CD4-positive, alpha-beta T cell (primary cell): ENCODE measurements around the gene G3BP1. TPM values are rescaled to one million over a fixed set of nuclear protein-coding genes. Genes with fewer than 3 reads are reported as not detected.

Source experiments
- ATAC-seq: fragments of 200-7000 bp; cut with Tn5 transposase; one replicate; pipeline ENCODE4 v1.10.0; 2022; ENCODE audit warnings: mild to moderate bottlenecking; ENCODE audit not compliant: poor library complexity
- CTCF ChIA-PET: fragments of 350-600 bp; sonication (Branson Sonifier 250); formaldehyde crosslinking; loops from one replicate; lab custom pipeline; 2021; ENCODE audit warnings: antibody characterized with exemption, inconsistent platforms; lab: Charles Lee
- POLR2A ChIA-PET: fragments of 350-600 bp; sonication (Branson Sonifier 250); formaldehyde crosslinking; loops from one replicate; lab custom pipeline; 2021; ENCODE audit warnings: antibody characterized with exemption, inconsistent platforms; lab: Charles Lee
- DNase-seq, 14 experiments: peaks; one replicate each; pipeline ENCODE4 v3.0.0-alpha.2; 2013 to 2020; ENCODE audit warnings: mixed read lengths in 2 of 14
- H3K27ac ChIP-seq, 2 donors: one replicate each; pipeline versions ENCODE4 v1.5.1 to v1.7.0; 2013; ENCODE audit warnings: low read length in 2 of 2, low read depth in 1 of 2, mild to moderate bottlenecking in 1 of 2
- H3K27me3 ChIP-seq, 2 experiments: 1 replicate in 1 of 2; 2 replicates in 1 of 2; pipeline versions ENCODE4 v1.6.1 to v1.7.0; 2013; ENCODE audit warnings: low read length in 2 of 2, control low read depth in 1 of 2, mild to moderate bottlenecking in 1 of 2, moderate library complexity in 1 of 2; ENCODE audit not compliant: insufficient read depth in 2 of 2, control insufficient read depth in 1 of 2
- H3K36me3 ChIP-seq: one replicate; pipeline ENCODE4 v1.6.1; 2013; ENCODE audit warnings: low read length, control low read depth; ENCODE audit not compliant: insufficient read depth
- H3K4me1 ChIP-seq: one replicate; pipeline ENCODE4 v1.6.1; 2013; ENCODE audit warnings: low read length, control low read depth; ENCODE audit not compliant: insufficient read depth
- H3K4me3 ChIP-seq: one replicate; pipeline ENCODE4 v1.5.1; 2013; ENCODE audit warnings: mild to moderate bottlenecking, low read length, moderate library complexity
- H3K9me3 ChIP-seq, 2 experiments: 1 replicate in 1 of 2; 2 replicates in 1 of 2; pipeline versions ENCODE4 v1.6.1 to v1.7.0; 2013; ENCODE audit warnings: low read length in 2 of 2, mild to moderate bottlenecking in 2 of 2, control low read depth in 1 of 2, moderate library complexity in 1 of 2; ENCODE audit not compliant: control insufficient read depth in 1 of 2, insufficient read depth in 1 of 2
- H3K27ac Mint-ChIP-seq: one replicate; pipeline ENCODE4 v1.8.0; 2020; ENCODE audit warnings: mixed read lengths
- H3K27me3 Mint-ChIP-seq: one replicate; pipeline ENCODE4 v1.8.0; 2021; ENCODE audit warnings: mixed read lengths
- H3K36me3 Mint-ChIP-seq: one replicate; pipeline ENCODE4 v1.8.0; 2021; ENCODE audit warnings: low read depth, mixed read lengths
- H3K4me1 Mint-ChIP-seq: one replicate; pipeline ENCODE4 v1.8.0; 2021; ENCODE audit warnings: low read depth, mixed read lengths
- H3K4me3 Mint-ChIP-seq: one replicate; pipeline ENCODE4 v1.8.0; 2020; ENCODE audit warnings: mild to moderate bottlenecking, mixed read lengths
- H3K9me3 Mint-ChIP-seq: one replicate; pipeline ENCODE4 v1.8.0; 2020; ENCODE audit warnings: mixed read lengths
- intact Hi-C, 2 experiments: fragments of 100-400 bp; cut with DNase I in 1 of 2; cut with micrococcal nuclease in 1 of 2; formaldehyde crosslinking; loops; one replicate each; pipeline versions ENCODE4 v1.15.1 to v1.9.0; 2023 to 2025; cut with DNase I, micrococcal nuclease
- total RNA-seq, 174 experiments: library from RNA in 2 of 174; stranded (reverse) in 2 of 174; gene quantifications; one replicate each; pipeline ENCODE4 v1.2.3 and lab custom pipeline; 2021 to 2026
- TF ChIP-seq, protein P1 (sequence below): fragments of 200-600 bp; IDR thresholded peaks from one replicate; pipeline ENCODE4 v1.8.0; 2022; ENCODE audit warnings: antibody characterized with exemption, mild to moderate bottlenecking

Gene G3BP1
- total RNA-seq, 2 experiments from 2014 or later: 82.3 to 83.9 TPM

GRCh38 chr5:151808451-151809169 lies 36.9 kb downstream of the G3BP1 start:
- ChIA-PET POLR2A (interaction anchor here (1.6 kb wide), 1 partner anchor 37 kb away, joined by 4 read pairs; the partner anchor contains the start of gene G3BP1), CTCF (no interaction called here)
- Histone ChIP-seq H3K27me3 (no peaks in the 10 kb centered on the region), H3K36me3 (peaks cover 87% of the 10 kb centered on the region), H3K4me3 (no peak overlapping the region), H3K4me1 (no peaks in the 10 kb centered on the region), H3K27ac (no peak overlapping the region), H3K9me3 (no peaks in the 10 kb centered on the region)
- no peak for ATAC-seq
- H3K4me3 Mint-ChIP-seq: no peak overlapping the region
- H3K27ac Mint-ChIP-seq: peak overlapping the region; percentile 10
- intact Hi-C loops: no loop called here
- H3K36me3 Mint-ChIP-seq: peaks cover 100% of the 10 kb centered on the region
- no peaks in the 10 kb centered on the region for H3K9me3 Mint-ChIP-seq
- H3K27me3 Mint-ChIP-seq: no peaks in the 10 kb centered on the region
- no peak for DNase-seq
- TF ChIP-seq, protein P1, sequence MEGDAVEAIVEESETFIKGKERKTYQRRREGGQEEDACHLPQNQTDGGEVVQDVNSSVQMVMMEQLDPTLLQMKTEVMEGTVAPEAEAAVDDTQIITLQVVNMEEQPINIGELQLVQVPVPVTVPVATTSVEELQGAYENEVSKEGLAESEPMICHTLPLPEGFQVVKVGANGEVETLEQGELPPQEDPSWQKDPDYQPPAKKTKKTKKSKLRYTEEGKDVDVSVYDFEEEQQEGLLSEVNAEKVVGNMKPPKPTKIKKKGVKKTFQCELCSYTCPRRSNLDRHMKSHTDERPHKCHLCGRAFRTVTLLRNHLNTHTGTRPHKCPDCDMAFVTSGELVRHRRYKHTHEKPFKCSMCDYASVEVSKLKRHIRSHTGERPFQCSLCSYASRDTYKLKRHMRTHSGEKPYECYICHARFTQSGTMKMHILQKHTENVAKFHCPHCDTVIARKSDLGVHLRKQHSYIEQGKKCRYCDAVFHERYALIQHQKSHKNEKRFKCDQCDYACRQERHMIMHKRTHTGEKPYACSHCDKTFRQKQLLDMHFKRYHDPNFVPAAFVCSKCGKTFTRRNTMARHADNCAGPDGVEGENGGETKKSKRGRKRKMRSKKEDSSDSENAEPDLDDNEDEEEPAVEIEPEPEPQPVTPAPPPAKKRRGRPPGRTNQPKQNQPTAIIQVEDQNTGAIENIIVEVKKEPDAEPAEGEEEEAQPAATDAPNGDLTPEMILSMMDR: no peak
- H3K4me1 Mint-ChIP-seq: peaks cover 15% of the 10 kb centered on the region

DNA sequence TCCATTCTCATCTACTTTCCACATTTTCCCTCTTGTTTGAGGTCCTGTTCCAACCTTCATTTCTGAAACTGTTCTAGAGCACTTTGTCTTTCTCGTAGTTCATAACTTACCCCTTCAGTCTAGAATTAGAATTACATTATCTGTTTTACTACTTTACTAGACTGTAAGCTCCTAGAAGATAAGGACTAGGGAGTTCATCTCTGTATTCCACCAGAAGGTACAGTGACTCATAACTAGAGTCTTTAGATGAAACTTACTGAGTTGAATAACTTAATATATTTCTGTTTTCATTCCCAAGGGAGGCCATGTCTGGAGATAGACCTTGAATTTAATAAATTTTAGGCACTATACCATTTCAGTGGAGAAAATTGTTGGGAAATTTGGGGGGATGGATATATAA lies 38.7 kb downstream of the G3BP1 start:
- TF ChIP-seq, protein P1: no peak
- intact Hi-C loops: no loop called here
- H3K27ac ChIP-seq: no peak overlapping the region
- H3K9me3 Mint-ChIP-seq: no peaks in the 10 kb centered on the region
- no peaks in the 10 kb centered on the region for H3K27me3 Mint-ChIP-seq
- ChIA-PET CTCF (no interaction called here), POLR2A (interaction anchor here (1.6 kb wide), 1 partner anchor 39 kb away, joined by 4 read pairs; the partner anchor contains the start of gene G3BP1)
- H3K27me3 ChIP-seq: no peaks in the 10 kb centered on the region
- H3K9me3 ChIP-seq: no peaks in the 10 kb centered on the region
- H3K4me3 Mint-ChIP-seq: no peak overlapping the region
- H3K4me1 Mint-ChIP-seq: peaks cover 13% of the 10 kb centered on the region
- peaks cover 96% of the 10 kb centered on the region for H3K36me3 Mint-ChIP-seq
- H3K36me3 ChIP-seq: peaks cover 69% of the 10 kb centered on the region
- H3K4me3 ChIP-seq: no peak overlapping the region
- H3K4me1 ChIP-seq: no peaks in the 10 kb centered on the region
- ATAC-seq: no peak
- no peak for DNase-seq
- peak overlapping the region; percentile 43 for H3K27ac Mint-ChIP-seq

DNA sequence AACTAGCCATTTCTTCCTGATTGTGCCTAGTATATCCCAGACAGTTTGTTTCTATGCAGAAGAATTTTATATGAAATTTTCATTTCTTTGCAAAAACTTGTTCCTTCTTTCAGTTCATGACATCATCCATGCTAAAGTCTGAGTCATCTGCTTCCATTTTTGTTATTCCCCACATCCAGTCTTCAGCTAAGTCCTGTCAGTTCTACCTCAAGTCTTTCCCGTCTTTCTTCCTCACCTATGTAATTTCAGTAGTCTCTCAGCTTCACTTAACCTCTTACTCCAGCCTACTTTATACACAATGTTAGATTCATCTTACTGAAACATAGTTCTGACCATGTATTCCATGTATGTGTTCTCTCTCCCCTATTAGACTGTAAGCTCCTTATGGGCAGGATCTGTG lies 39.1 kb downstream of the G3BP1 start:
- Histone ChIP-seq H3K36me3 (peaks cover 65% of the 10 kb centered on the region), H3K9me3 (no peaks in the 10 kb centered on the region), H3K27me3 (no peaks in the 10 kb centered on the region), H3K27ac (no peak overlapping the region), H3K4me1 (no peaks in the 10 kb centered on the region), H3K4me3 (no peak overlapping the region)
- peak overlapping the region; percentile 4 for H3K27ac Mint-ChIP-seq
- DNase-seq: no peak
- POLR2A ChIA-PET: no interaction called here
- intact Hi-C loops: no loop called here
- H3K36me3 Mint-ChIP-seq: peaks cover 92% of the 10 kb centered on the region
- H3K27me3 Mint-ChIP-seq: no peaks in the 10 kb centered on the region
- H3K9me3 Mint-ChIP-seq: no peaks in the 10 kb centered on the region
- no peak overlapping the region for H3K4me3 Mint-ChIP-seq
- TF ChIP-seq, protein P1: no peak
- no peak for ATAC-seq
- peaks cover 9% of the 10 kb centered on the region for H3K4me1 Mint-ChIP-seq
- CTCF ChIA-PET: interaction anchor here (1.8 kb wide), 1 partner anchor 332 kb away, joined by 3 read pairs; no protein-coding TSS in a partner anchor
